ENCODE measurements around the gene PAPPA.

Gene PAPPA

DNA sequence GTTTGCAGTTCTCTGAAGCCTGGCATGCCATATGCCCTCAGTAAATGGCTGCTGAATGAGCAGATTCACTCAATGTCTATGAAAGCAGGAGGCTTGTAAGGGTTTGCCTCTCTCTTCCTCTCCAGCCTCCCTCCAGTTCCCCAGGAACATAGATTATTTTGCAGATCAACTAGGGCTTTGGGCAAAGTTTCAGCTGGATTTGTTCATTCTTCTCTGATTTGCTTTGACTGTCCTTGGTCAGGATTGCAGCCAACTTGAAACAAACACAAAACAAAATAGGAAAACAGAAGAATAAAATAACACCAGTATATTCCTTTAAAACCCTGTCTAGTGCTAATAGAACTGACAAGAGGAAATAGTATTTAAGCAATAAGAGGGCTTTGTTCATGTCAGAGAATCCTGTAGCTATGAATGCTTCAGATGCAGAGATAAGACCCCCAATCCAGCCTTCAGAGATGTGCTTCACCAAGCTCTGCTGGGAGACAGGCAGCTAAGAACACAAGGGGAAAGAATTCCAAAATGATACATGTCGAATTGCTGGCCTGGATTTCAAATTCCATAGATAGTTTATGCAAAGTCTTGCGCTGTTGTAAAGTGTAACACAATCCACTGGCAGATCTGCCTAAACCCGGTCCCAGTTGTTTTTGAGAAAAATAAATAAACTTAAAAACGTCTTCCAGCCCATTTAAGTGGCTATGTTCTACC lies 174.3 kb downstream of the PAPPA start:
- no peak for DNase-seq
- peaks cover 0 to 12% (median 0%) of the 10 kb centered on the region in 4 donors for H3K4me1 ChIP-seq
- intact Hi-C loops (cut with DNase I; ENCODE audit: low total_unique reads) = no loop called here
- no peaks in the 10 kb centered on the region for H3K27me3 ChIP-seq
- no peak overlapping the region for H3K27ac ChIP-seq
- no peaks in the 10 kb centered on the region for H3K9me3 ChIP-seq
- H3K4me3 ChIP-seq = no peak overlapping the region
- H3K36me3 ChIP-seq = peaks cover 0 to 6% (median 0%) of the 10 kb centered on the region in 3 donors
- TF ChIP-seq CTCF (IDR thresholded peaks at IDR 0.05) = no peak

DNA sequence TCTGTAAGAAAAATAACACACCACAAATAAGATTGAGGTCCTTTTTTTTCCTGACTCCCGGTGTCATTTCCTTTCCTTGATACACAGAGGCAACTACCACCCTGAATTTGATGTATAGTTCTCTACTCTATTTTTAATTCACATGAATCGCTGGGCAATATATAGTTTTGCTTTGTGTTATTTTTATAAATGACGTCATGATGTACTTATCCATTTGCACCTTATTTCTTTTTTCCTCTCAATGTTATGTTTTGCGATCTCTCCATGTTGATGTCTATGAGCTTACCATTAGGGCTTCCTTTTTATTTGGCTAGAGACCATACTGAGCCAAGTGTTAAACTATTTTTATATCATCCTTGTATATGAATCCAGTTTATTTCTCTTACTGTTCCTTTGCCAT lies 175.9 kb downstream of the PAPPA start:
- no peak for TF ChIP-seq CTCF (IDR thresholded peaks at IDR 0.05)
- Histone ChIP-seq H3K27ac (no peak overlapping the region), H3K9me3 (no peaks in the 10 kb centered on the region), H3K36me3 (peaks cover 0 to 11% (median 0%) of the 10 kb centered on the region in 3 donors), H3K4me3 (no peak overlapping the region), H3K27me3 (no peaks in the 10 kb centered on the region), H3K4me1 (peaks cover 0 to 12% (median 0%) of the 10 kb centered on the region in 4 donors)
- no peak for DNase-seq
- intact Hi-C loops (cut with DNase I; ENCODE audit: low total_unique reads) = no loop called here

DNA sequence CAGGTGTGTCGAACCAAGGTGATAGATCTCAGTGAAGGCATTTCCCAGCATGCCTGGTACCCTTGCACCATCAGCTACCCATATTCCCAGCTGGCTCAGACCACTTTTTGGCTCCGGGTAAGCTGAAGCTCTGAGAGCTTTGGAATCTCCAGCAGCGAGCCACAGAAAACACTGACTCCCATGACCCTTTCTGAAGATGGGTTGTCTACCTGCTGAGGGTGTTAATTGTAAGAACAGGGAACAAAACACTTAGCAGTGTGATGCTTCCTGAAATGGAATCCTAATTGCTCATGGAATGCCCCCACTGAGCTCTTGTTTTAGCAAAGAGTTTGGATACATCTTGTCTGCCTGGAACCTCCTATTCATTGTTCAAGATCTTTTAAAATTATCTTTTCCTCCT lies 177.7 kb downstream of the PAPPA start:
- Histone ChIP-seq H3K4me3 (no peak overlapping the region), H3K9me3 (no peaks in the 10 kb centered on the region), H3K36me3 (peaks cover 0 to 21% (median 0%) of the 10 kb centered on the region in 3 donors), H3K27ac (no peak overlapping the region), H3K27me3 (no peaks in the 10 kb centered on the region), H3K4me1 (peaks cover 0 to 12% (median 0%) of the 10 kb centered on the region in 4 donors)
- TF ChIP-seq CTCF (IDR thresholded peaks at IDR 0.05) = no peak
- intact Hi-C loops (cut with DNase I; ENCODE audit: low total_unique reads) = no loop called here
- DNase-seq = no peak

- H3K4me1 ChIP-seq = peaks cover 0 to 12% (median 0%) of the 10 kb centered on the region in 4 donors
- H3K27ac ChIP-seq = no peak overlapping the region
- H3K27me3 ChIP-seq = no peaks in the 10 kb centered on the region
- TF ChIP-seq CTCF (IDR thresholded peaks at IDR 0.05) = no peak
- H3K4me3 ChIP-seq = no peak overlapping the region
- DNase-seq = no peak
- peaks cover 0 to 21% (median 0%) of the 10 kb centered on the region in 3 donors for H3K36me3 ChIP-seq
- intact Hi-C loops (cut with DNase I; ENCODE audit: low total_unique reads) = no loop called here
- H3K9me3 ChIP-seq = no peaks in the 10 kb centered on the region
Observed at GRCh38 chr9:116332090-116332489, 178.5 kb downstream of the PAPPA start.

DNA sequence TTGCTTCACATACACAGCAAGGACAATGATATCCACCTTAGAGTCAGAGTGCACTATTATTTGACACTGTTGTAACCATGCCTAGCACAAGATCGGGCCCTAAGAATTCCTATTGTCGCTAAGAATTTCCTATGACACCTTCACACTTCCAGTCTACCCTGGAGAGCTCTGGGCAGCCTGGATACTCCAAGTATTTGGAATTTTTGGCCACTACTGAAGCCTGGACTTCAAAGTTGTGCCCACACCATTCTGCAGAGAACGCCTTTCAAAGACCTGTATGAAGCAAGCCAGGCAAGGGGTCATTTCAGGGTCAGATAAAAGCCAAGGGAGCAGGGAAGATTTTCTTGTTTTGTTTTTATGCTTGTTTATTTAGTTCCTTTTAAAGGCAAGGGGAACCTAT lies 179.7 kb downstream of the PAPPA start:
- no peak for TF ChIP-seq CTCF (IDR thresholded peaks at IDR 0.05)
- no peak for DNase-seq
- H3K9me3 ChIP-seq = no peaks in the 10 kb centered on the region
- H3K4me1 ChIP-seq = peaks cover 0 to 4% (median 0%) of the 10 kb centered on the region in 4 donors
- H3K36me3 ChIP-seq = peaks cover 0 to 21% (median 0%) of the 10 kb centered on the region in 3 donors
- intact Hi-C loops (cut with DNase I; ENCODE audit: low total_unique reads) = no loop called here
- H3K27me3 ChIP-seq = no peaks in the 10 kb centered on the region
- H3K4me3 ChIP-seq = no peak overlapping the region
- no peak overlapping the region for H3K27ac ChIP-seq
